ENCODE data around the gene USP15.
"Not testable (repeated sequence)": the region's sequence is repeated elsewhere in the genome, so short reads cannot be mapped to it uniquely, and the experiment has no call there.

USP15 gene

DNA sequence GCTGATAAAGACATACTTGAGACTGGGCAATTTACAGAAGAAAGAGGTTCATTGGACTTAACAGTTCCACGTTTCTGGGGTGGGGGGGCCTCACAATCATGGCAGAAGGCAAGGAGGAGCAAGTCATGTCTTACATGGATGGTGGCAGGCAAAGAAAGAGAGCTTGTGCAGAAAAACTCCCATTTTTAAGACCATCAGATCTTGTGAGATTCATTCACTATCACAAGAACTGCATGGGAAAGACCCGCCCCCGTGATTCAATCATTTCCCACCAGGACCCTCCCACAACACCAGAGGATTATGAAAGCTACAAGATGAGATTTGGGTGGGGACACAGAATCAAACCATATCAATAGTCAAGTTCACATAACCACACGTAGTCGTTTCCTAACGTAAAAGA lies 85.5 kb downstream of the USP15 start:
- TF ChIP-seq, protein P1, sequence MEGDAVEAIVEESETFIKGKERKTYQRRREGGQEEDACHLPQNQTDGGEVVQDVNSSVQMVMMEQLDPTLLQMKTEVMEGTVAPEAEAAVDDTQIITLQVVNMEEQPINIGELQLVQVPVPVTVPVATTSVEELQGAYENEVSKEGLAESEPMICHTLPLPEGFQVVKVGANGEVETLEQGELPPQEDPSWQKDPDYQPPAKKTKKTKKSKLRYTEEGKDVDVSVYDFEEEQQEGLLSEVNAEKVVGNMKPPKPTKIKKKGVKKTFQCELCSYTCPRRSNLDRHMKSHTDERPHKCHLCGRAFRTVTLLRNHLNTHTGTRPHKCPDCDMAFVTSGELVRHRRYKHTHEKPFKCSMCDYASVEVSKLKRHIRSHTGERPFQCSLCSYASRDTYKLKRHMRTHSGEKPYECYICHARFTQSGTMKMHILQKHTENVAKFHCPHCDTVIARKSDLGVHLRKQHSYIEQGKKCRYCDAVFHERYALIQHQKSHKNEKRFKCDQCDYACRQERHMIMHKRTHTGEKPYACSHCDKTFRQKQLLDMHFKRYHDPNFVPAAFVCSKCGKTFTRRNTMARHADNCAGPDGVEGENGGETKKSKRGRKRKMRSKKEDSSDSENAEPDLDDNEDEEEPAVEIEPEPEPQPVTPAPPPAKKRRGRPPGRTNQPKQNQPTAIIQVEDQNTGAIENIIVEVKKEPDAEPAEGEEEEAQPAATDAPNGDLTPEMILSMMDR (IDR thresholded peaks at IDR 0.05; ENCODE audit: low read depth, low read length): no peak

DNA sequence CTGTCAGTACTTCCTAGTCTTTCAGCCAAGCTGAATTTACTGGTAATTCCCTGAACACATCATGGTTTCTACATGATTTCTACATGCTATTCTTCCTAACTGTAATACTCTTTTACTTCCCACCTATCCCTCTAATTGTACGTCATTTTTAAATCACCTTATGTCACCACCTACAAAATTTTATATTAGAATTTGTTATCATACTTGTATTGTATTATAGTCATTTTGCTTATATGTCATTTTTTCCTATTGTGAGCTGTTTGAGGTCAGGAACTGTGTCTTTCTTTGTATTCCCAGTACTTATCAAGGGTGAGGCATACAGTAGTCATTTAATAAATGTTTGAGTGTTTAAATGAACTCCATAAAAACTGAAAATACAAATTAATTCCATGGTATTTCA lies 86.6 kb downstream of the USP15 start:
- TF ChIP-seq, protein P1 (IDR thresholded peaks at IDR 0.05; ENCODE audit: low read depth, low read length): no peak
- no peak for DNase-seq (ENCODE audit: extremely low read depth, low read depth)

More for the DNA sequence above, 85.5 kb downstream of the USP15 start:
- no peak for DNase-seq (ENCODE audit: extremely low read depth, low read depth)

DNA sequence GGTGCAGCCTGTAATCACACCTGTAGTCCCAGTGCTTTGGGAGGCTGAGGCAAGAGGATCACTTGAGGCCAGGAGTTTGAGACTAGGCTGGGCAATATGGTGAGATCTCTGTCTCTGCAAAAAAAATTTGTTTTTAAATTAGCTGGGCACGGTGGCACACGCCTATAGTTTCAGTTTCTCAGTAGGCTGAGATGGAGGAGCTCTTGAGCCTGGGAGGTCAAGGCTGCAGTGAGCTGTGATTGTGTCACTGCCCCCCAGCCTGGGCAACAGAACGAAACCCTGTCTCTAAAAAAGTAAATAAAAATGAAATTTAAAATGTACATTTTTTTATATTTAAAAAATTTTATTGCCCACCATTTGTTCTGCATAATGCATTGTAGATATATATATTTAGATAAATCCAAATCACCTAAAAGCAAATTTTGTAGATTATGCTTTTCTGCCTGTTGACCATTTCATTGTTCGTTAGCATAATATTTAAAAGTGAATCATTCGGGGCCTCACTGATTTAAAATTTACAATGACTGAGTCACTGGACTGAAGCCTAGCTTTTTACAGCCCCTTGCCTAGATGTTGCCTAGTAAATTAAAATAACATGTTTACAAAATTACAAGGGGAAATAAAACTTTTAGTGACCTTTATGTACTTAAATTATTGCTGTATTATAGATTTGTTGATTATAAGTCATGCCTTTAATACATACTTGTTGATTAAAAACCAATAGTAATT lies 87.9 kb downstream of the USP15 start:
- no peak for DNase-seq (ENCODE audit: extremely low read depth, low read depth)
- TF ChIP-seq, protein P1 (IDR thresholded peaks at IDR 0.05; ENCODE audit: low read depth, low read length): no peak

DNA sequence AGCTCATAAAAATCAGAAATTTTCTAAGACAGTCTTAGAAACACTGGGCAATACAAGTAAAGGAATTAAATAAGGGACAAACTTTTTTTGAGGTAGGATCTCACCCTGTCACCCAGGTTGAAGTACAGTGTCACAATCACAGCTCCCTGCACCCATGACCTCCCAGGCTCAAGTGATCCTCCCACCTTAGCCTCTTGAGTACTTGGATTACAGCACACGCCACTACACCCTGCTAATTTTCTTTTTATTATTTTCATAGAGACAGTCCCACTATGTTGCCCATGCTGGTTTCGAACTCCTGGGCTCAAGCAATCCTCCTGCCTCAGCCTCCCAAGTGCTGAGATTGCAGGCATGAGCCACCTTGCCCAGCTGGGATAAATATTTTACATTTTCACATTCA lies 90.3 kb downstream of the USP15 start:
- no peak for DNase-seq (ENCODE audit: extremely low read depth, low read depth)
- TF ChIP-seq, protein P1 (IDR thresholded peaks at IDR 0.05; ENCODE audit: low read depth, low read length): no peak

DNA sequence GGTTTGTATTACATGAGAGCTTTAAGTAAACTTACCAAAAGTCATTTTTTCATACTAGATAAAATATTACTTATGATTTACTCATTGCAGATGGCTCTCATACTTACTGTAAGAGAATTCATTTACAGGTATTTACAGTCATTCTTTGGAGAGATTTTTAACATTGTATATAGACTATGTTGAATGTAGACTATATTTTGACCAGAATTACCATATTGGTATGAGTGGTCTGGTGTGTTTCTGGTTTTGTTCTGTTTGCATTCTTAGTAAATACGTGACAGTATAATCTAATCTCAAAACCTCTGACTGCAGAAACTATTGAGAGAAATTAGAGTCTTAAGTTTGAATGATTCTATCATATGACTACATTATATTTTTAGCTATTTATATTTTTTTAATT lies 91.1 kb downstream of the USP15 start:
- DNase-seq (ENCODE audit: extremely low read depth, low read depth): no peak
- TF ChIP-seq, protein P1 (IDR thresholded peaks at IDR 0.05; ENCODE audit: low read depth, low read length): no peak

DNA sequence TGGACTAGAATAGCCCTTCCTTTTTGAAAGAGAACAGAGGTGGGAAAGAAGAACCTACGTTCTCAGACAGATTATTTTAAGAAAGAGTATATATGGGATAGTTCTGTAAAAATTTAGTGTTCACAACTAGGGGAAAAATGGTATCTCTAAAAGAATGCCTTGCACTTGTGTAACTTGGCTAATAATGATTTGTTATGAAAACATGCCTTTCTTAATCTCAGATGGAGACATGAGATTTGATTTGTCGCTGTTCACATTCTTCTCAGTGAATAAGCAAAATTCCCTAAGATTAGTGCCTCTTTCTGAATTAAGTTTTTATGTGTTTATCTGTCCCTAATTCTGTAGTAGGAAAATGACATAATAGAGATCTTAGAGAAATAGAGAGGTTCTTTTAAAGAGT lies 100.8 kb downstream of the USP15 start:
- TF ChIP-seq, protein P1 (IDR thresholded peaks at IDR 0.05; ENCODE audit: low read depth, low read length): no peak
- DNase-seq (ENCODE audit: extremely low read depth, low read depth): no peak

DNA sequence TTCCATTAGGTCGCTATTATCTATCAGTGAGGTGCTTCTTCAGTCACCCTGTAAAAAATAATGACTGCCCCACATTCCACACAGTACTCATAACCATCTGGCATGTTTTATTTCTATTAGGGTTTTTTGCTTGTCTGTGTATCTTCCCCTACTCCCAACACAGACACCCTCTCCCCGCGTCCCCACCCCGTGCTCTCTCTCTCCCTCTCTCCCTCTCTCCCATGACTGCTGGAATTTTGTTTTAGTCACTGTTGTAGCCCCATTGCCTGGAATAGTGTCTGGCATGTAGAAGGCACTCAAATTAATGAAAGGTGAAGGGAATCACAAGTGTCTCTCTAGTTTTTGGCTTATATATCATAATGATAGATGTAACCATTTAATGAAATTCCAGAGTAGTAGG lies 103.3 kb downstream of the USP15 start:
- TF ChIP-seq, protein P1 (IDR thresholded peaks at IDR 0.05; ENCODE audit: low read depth, low read length): no peak
- no peak for DNase-seq (ENCODE audit: extremely low read depth, low read depth)

DNA sequence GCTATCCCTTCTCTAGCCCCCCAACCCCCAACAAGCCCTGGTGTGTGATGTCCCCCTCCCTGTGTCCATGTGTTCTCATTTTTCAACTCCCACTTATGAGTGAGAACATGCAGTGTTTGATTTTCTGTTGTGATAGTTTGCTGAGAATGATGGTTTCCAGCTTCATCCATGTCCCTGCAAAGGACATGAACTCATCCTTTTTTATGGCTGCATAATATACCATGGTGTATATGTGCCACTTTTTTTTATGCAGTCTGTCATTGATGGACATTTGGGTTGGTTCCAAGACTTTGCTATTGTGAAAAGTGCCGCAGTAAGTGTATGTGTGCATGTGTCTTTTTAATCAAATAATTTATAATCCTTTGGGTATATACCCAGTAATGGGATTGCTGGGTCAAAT lies 104.5 kb downstream of the USP15 start:
- DNase-seq (ENCODE audit: extremely low read depth, low read depth): not testable (repeated sequence)

DNA sequence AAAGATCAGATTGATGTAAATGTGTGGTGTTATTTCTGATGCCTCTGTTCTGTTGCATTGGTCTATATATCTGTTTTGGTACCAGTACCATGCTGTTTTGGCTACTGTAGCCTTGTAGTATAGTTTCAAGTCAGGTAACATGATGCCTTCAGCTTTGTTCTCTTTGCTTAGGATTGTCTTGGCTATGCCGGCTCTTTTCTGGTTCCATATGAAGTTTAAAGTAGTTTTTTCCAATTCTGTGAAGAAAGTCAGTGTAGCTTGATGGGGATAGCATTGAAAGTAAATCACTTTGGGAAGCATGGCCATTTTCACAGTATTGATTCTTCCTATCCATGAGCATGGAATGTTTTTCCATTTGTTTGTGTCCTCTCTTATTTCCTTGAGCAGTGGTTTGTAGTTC lies 105.6 kb downstream of the USP15 start:
- not testable (repeated sequence) for DNase-seq (ENCODE audit: extremely low read depth, low read depth)

DNA sequence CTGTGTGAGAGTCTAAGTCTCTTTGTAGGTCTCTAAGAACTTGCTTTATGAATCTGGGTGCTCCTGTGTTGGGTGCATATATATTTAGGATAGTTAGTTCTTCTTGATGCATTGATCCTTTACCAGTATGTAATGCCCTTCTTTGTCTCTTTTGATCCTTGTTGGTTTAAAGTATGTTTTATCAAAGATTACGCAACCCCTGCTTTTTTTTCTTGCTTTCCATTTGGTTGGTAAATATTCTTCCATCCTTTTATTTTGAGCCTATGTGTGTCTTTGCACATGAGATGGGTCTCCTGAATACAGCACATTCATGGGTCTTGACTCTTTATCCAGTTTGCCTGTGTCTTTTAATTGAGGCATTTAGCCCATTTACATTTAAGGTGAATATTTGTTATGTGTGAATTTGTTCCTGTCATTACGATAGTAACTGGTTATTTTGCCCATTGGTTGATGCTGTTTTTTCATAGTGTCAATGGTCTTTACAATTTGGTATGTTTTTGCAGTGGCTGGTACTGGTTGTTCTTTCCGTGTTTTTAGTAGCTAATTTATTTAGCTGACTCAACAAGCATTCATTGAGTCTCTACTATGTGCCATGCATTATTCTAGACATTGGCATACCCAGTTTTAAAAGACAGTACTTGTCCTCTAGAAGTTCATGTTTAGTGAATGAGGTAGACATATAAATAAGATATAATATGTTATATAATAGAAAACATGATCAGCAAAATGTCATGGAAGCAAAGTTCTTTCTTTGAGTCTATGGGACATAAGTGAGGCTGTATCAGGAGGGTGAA lies 108.4 kb downstream of the USP15 start:
- not testable (repeated sequence) for DNase-seq (ENCODE audit: extremely low read depth, low read depth)
